ENCODE measurements around the gene FOXO6. TPM values are rescaled to one million over a fixed set of nuclear protein-coding genes. Genes with fewer than 3 reads are reported as not detected.

FOXO6 gene
- total and polyA plus RNA-seq, 2 experiments from 2014 or later: 0.68 to 4.2 TPM

DNA sequence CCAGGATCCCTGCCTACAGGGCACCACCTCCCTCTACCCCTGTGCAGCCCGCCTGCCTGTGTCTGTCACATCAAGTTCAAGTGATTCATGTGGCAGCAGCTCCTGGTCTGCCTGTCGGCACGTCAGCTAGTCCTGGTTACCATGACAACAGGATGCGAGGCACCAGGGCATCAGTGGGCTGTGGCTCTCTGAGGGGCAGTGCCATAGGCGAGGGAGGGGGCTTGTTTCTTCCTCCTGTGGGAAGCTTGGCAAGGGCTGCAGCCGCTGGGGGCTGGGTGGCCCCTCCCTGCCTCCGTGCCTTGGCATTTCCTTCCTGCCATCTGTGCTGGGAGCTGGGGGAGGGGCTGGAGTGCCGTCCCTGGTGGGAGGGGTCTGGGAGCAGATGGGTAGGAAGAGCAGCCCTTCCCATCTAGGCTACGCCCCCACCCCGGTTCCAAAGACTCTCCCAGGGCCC lies 43.1 kb downstream of the FOXO6 start:
- H3K9me2 ChIP-seq (ENCODE audit: insufficient read depth): no peaks in the 10 kb centered on the region
- TF ChIP-seq CREB1 (CRISPR knock-in tag; IDR thresholded peaks at IDR 0.05; ENCODE audit: low read depth) (no peak), POLR2AphosphoS5 (IDR thresholded peaks at IDR 0.05; ENCODE audit: low read depth) (no peak), NANOG (IDR thresholded peaks at IDR 0.05; ENCODE audit: borderline replicate concordance) (no peak), JUNB (IDR thresholded peaks at IDR 0.05; ENCODE audit: unreplicated experiment) (no peak), EZH2 (IDR thresholded peaks at IDR 0.05; ENCODE audit: low read depth, unreplicated experiment) (no peak), ZNF114 (CRISPR knock-in tag; IDR thresholded peaks at IDR 0.05) (no peak), EZH2phosphoT487 (IDR thresholded peaks at IDR 0.05; ENCODE audit: unreplicated experiment) (no peak), STAT1 (IDR thresholded peaks at IDR 0.05; ENCODE audit: unreplicated experiment) (no peak)
- TF ChIP-seq, protein P1, sequence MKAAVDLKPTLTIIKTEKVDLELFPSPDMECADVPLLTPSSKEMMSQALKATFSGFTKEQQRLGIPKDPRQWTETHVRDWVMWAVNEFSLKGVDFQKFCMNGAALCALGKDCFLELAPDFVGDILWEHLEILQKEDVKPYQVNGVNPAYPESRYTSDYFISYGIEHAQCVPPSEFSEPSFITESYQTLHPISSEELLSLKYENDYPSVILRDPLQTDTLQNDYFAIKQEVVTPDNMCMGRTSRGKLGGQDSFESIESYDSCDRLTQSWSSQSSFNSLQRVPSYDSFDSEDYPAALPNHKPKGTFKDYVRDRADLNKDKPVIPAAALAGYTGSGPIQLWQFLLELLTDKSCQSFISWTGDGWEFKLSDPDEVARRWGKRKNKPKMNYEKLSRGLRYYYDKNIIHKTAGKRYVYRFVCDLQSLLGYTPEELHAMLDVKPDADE (IDR thresholded peaks at IDR 0.05): no peak
- TF ChIP-seq, protein P2, sequence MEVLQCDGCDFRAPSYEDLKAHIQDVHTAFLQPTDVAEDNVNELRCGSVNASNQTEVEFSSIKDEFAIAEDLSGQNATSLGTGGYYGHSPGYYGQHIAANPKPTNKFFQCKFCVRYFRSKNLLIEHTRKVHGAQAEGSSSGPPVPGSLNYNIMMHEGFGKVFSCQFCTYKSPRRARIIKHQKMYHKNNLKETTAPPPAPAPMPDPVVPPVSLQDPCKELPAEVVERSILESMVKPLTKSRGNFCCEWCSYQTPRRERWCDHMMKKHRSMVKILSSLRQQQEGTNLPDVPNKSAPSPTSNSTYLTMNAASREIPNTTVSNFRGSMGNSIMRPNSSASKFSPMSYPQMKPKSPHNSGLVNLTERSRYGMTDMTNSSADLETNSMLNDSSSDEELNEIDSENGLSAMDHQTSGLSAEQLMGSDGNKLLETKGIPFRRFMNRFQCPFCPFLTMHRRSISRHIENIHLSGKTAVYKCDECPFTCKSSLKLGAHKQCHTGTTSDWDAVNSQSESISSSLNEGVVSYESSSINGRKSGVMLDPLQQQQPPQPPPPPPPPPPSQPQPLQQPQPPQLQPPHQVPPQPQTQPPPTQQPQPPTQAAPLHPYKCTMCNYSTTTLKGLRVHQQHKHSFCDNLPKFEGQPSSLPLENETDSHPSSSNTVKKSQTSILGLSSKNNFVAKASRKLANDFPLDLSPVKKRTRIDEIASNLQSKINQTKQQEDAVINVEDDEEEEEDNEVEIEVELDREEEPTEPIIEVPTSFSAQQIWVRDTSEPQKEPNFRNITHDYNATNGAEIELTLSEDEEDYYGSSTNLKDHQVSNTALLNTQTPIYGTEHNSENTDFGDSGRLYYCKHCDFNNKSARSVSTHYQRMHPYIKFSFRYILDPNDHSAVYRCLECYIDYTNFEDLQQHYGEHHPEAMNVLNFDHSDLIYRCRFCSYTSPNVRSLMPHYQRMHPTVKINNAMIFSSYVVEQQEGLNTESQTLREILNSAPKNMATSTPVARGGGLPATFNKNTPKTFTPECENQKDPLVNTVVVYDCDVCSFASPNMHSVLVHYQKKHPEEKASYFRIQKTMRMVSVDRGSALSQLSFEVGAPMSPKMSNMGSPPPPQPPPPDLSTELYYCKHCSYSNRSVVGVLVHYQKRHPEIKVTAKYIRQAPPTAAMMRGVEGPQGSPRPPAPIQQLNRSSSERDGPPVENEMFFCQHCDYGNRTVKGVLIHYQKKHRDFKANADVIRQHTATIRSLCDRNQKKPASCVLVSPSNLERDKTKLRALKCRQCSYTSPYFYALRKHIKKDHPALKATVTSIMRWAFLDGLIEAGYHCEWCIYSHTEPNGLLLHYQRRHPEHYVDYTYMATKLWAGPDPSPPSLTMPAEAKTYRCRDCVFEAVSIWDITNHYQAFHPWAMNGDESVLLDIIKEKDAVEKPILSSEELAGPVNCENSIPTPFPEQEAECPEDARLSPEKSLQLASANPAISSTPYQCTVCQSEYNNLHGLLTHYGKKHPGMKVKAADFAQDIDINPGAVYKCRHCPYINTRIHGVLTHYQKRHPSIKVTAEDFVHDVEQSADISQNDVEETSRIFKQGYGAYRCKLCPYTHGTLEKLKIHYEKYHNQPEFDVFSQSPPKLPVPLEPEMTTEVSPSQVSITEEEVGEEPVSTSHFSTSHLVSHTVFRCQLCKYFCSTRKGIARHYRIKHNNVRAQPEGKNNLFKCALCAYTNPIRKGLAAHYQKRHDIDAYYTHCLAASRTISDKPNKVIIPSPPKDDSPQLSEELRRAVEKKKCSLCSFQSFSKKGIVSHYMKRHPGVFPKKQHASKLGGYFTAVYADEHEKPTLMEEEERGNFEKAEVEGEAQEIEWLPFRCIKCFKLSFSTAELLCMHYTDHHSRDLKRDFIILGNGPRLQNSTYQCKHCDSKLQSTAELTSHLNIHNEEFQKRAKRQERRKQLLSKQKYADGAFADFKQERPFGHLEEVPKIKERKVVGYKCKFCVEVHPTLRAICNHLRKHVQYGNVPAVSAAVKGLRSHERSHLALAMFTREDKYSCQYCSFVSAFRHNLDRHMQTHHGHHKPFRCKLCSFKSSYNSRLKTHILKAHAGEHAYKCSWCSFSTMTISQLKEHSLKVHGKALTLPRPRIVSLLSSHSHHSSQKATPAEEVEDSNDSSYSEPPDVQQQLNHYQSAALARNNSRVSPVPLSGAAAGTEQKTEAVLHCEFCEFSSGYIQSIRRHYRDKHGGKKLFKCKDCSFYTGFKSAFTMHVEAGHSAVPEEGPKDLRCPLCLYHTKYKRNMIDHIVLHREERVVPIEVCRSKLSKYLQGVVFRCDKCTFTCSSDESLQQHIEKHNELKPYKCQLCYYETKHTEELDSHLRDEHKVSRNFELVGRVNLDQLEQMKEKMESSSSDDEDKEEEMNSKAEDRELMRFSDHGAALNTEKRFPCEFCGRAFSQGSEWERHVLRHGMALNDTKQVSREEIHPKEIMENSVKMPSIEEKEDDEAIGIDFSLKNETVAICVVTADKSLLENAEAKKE (CRISPR knock-in tag; IDR thresholded peaks at IDR 0.05): no peak
- TF ChIP-seq, protein P3, sequence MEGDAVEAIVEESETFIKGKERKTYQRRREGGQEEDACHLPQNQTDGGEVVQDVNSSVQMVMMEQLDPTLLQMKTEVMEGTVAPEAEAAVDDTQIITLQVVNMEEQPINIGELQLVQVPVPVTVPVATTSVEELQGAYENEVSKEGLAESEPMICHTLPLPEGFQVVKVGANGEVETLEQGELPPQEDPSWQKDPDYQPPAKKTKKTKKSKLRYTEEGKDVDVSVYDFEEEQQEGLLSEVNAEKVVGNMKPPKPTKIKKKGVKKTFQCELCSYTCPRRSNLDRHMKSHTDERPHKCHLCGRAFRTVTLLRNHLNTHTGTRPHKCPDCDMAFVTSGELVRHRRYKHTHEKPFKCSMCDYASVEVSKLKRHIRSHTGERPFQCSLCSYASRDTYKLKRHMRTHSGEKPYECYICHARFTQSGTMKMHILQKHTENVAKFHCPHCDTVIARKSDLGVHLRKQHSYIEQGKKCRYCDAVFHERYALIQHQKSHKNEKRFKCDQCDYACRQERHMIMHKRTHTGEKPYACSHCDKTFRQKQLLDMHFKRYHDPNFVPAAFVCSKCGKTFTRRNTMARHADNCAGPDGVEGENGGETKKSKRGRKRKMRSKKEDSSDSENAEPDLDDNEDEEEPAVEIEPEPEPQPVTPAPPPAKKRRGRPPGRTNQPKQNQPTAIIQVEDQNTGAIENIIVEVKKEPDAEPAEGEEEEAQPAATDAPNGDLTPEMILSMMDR (conservative IDR thresholded peaks at IDR 0.05; ENCODE audit: low read depth in 2 of 2): no peak
- ATAC-seq (peak; percentile 70), DNase-seq (ENCODE audit: low spot score) (peak; percentile 90)
- Mint-ChIP-seq H3K27me3 (ENCODE audit: insufficient read depth, low read depth, poor library complexity) (peaks cover 13% of the 10 kb centered on the region), H3K27ac (no peak overlapping the region), H3K4me1 (peaks cover 42% of the 10 kb centered on the region), H3K36me3 (ENCODE audit: low read depth) (peaks cover 4% of the 10 kb centered on the region; the same call in 1 of the 3 replicates), H3K9me3 (peaks cover 9% of the 10 kb centered on the region; the same call in 2 of the 3 replicates), H3K4me3 (0 out of 3 replicates have a peak overlapping the region, but pooled peaks have one; percentile 30)
- no peaks in the 10 kb centered on the region for H3F3A ChIP-seq (replicated peaks; ENCODE audit: low read depth)
- no peak overlapping the region for H3K27ac ChIP-seq (ENCODE audit: low read depth)
- peak overlapping the region; percentile 80 for H3K4me2 ChIP-seq
- no peaks in the 10 kb centered on the region for H3K36me3 ChIP-seq (ENCODE audit: insufficient read depth)
- H2AFZ ChIP-seq: peak overlapping the region; percentile 96
- H4K20me1 ChIP-seq (replicated peaks; ENCODE audit: insufficient read depth): no peaks in the 10 kb centered on the region
- no peaks in the 10 kb centered on the region for H3K79me2 ChIP-seq (replicated peaks; ENCODE audit: insufficient read depth)
- peak overlapping the region; percentile 48 for H3K4me3 ChIP-seq
- peaks cover 33% of the 10 kb centered on the region for H3K4me1 ChIP-seq (ENCODE audit: insufficient read depth)
- no peaks in the 10 kb centered on the region for H3K27me3 ChIP-seq (ENCODE audit: insufficient read depth)
